ENCODE measurements around the gene TEX264.

TEX264 gene

GRCh38 chr3:51719410-51720025 lies 48.5 kb downstream of the TEX264 start:
- Histone ChIP-seq H3K36me3 (ENCODE audit: control insufficient read depth, insufficient read depth, low read length, severe bottlenecking) (no peaks in the 10 kb centered on the region), H3K9me3 (ENCODE audit: control insufficient read depth, low read length) (no peaks in the 10 kb centered on the region), H3K4me1 (ENCODE audit: control insufficient read depth, insufficient read depth, low read length) (no peaks in the 10 kb centered on the region), H3K27me3 (replicated peaks; ENCODE audit: control insufficient read depth, insufficient read depth, low read length) (peaks cover 15% of the 10 kb centered on the region), H3K9ac (ENCODE audit: low read length) (no peak overlapping the region), H3K4me3 (ENCODE audit: low read length) (no peak overlapping the region)
- DNase-seq (ENCODE audit: low read depth): no peak

GRCh38 chr3:51720292-51721061 lies 49.4 kb downstream of the TEX264 start:
- H3K36me3 ChIP-seq (ENCODE audit: control insufficient read depth, insufficient read depth, low read length, severe bottlenecking): no peaks in the 10 kb centered on the region
- DNase-seq (ENCODE audit: low read depth): no peak
- peaks cover 12% of the 10 kb centered on the region for H3K27me3 ChIP-seq (replicated peaks; ENCODE audit: control insufficient read depth, insufficient read depth, low read length)

GRCh38 chr3:51721062-51721745 lies 50.2 kb downstream of the TEX264 start:
- Histone ChIP-seq H3K4me1 (ENCODE audit: control insufficient read depth, insufficient read depth, low read length) (no peaks in the 10 kb centered on the region), H3K27me3 (replicated peaks; ENCODE audit: control insufficient read depth, insufficient read depth, low read length) (peaks cover 12% of the 10 kb centered on the region), H3K9ac (ENCODE audit: low read length) (no peak overlapping the region), H3K36me3 (ENCODE audit: control insufficient read depth, insufficient read depth, low read length, severe bottlenecking) (no peaks in the 10 kb centered on the region), H3K9me3 (ENCODE audit: control insufficient read depth, low read length) (no peaks in the 10 kb centered on the region), H3K4me3 (ENCODE audit: low read length) (no peak overlapping the region)
- no peak for DNase-seq (ENCODE audit: low read depth)

More at GRCh38 chr3:51720292-51721061, 49.4 kb downstream of the TEX264 start:
- Histone ChIP-seq H3K4me1 (ENCODE audit: control insufficient read depth, insufficient read depth, low read length) (no peaks in the 10 kb centered on the region), H3K9ac (ENCODE audit: low read length) (no peak overlapping the region), H3K4me3 (ENCODE audit: low read length) (no peak overlapping the region), H3K9me3 (ENCODE audit: control insufficient read depth, low read length) (no peaks in the 10 kb centered on the region)

- Histone ChIP-seq H3K36me3 (ENCODE audit: control insufficient read depth, insufficient read depth, low read length, severe bottlenecking) (no peaks in the 10 kb centered on the region), H3K27me3 (replicated peaks; ENCODE audit: control insufficient read depth, insufficient read depth, low read length) (peaks cover 12% of the 10 kb centered on the region), H3K4me3 (ENCODE audit: low read length) (no peak overlapping the region), H3K9me3 (ENCODE audit: control insufficient read depth, low read length) (no peaks in the 10 kb centered on the region), H3K9ac (ENCODE audit: low read length) (no peak overlapping the region), H3K4me1 (ENCODE audit: control insufficient read depth, insufficient read depth, low read length) (no peaks in the 10 kb centered on the region)
- no peak for DNase-seq (ENCODE audit: low read depth)
These were observed 51.3 kb downstream of the TEX264 start for GRCh38 chr3:51722362-51722761.

- no peaks in the 10 kb centered on the region for H3K9me3 ChIP-seq (ENCODE audit: control insufficient read depth, low read length)
- no peak overlapping the region for H3K4me3 ChIP-seq (ENCODE audit: low read length)
- no peak overlapping the region for H3K9ac ChIP-seq (ENCODE audit: low read length)
- no peaks in the 10 kb centered on the region for H3K36me3 ChIP-seq (ENCODE audit: control insufficient read depth, insufficient read depth, low read length, severe bottlenecking)
- peaks cover 3% of the 10 kb centered on the region for H3K4me1 ChIP-seq (ENCODE audit: control insufficient read depth, insufficient read depth, low read length)
- no peak for DNase-seq (ENCODE audit: low read depth)
- no peaks in the 10 kb centered on the region for H3K27me3 ChIP-seq (replicated peaks; ENCODE audit: control insufficient read depth, insufficient read depth, low read length)
These were observed 56.4 kb downstream of the TEX264 start for GRCh38 chr3:51727500-51727899.

- Histone ChIP-seq H3K27me3 (replicated peaks; ENCODE audit: control insufficient read depth, insufficient read depth, low read length) (no peaks in the 10 kb centered on the region), H3K9me3 (ENCODE audit: control insufficient read depth, low read length) (no peaks in the 10 kb centered on the region), H3K36me3 (ENCODE audit: control insufficient read depth, insufficient read depth, low read length, severe bottlenecking) (no peaks in the 10 kb centered on the region), H3K9ac (ENCODE audit: low read length) (no peak overlapping the region), H3K4me1 (ENCODE audit: control insufficient read depth, insufficient read depth, low read length) (peaks cover 3% of the 10 kb centered on the region), H3K4me3 (ENCODE audit: low read length) (no peak overlapping the region)
- DNase-seq (ENCODE audit: low read depth): no peak
These were observed 58.1 kb downstream of the TEX264 start for GRCh38 chr3:51729042-51729633.

GRCh38 chr3:51733859-51734571 lies 63.0 kb downstream of the TEX264 start:
- Histone ChIP-seq H3K36me3 (ENCODE audit: control insufficient read depth, insufficient read depth, low read length, severe bottlenecking) (no peaks in the 10 kb centered on the region), H3K9me3 (ENCODE audit: control insufficient read depth, low read length) (no peaks in the 10 kb centered on the region), H3K4me1 (ENCODE audit: control insufficient read depth, insufficient read depth, low read length) (peaks cover 2% of the 10 kb centered on the region), H3K9ac (ENCODE audit: low read length) (no peak overlapping the region), H3K27me3 (replicated peaks; ENCODE audit: control insufficient read depth, insufficient read depth, low read length) (peaks cover 6% of the 10 kb centered on the region), H3K4me3 (ENCODE audit: low read length) (no peak overlapping the region)
- DNase-seq (ENCODE audit: low read depth): no peak

- no peak for DNase-seq (ENCODE audit: low read depth)
- H3K4me3 ChIP-seq (ENCODE audit: low read length): no peak overlapping the region
- peaks cover 12% of the 10 kb centered on the region for H3K27me3 ChIP-seq (replicated peaks; ENCODE audit: control insufficient read depth, insufficient read depth, low read length)
- no peak overlapping the region for H3K9ac ChIP-seq (ENCODE audit: low read length)
- H3K9me3 ChIP-seq (ENCODE audit: control insufficient read depth, low read length): no peaks in the 10 kb centered on the region
- H3K36me3 ChIP-seq (ENCODE audit: control insufficient read depth, insufficient read depth, low read length, severe bottlenecking): no peaks in the 10 kb centered on the region
- no peaks in the 10 kb centered on the region for H3K4me1 ChIP-seq (ENCODE audit: control insufficient read depth, insufficient read depth, low read length)
These were observed 63.5 kb downstream of the TEX264 start for GRCh38 chr3:51734572-51734907.

GRCh38 chr3:51735039-51735438 lies 64.0 kb downstream of the TEX264 start:
- H3K36me3 ChIP-seq (ENCODE audit: control insufficient read depth, insufficient read depth, low read length, severe bottlenecking): no peaks in the 10 kb centered on the region
- no peak overlapping the region for H3K4me3 ChIP-seq (ENCODE audit: low read length)
- no peak for DNase-seq (ENCODE audit: low read depth)
- H3K9me3 ChIP-seq (ENCODE audit: control insufficient read depth, low read length): no peaks in the 10 kb centered on the region
- no peak overlapping the region for H3K9ac ChIP-seq (ENCODE audit: low read length)
- no peaks in the 10 kb centered on the region for H3K4me1 ChIP-seq (ENCODE audit: control insufficient read depth, insufficient read depth, low read length)
- H3K27me3 ChIP-seq (replicated peaks; ENCODE audit: control insufficient read depth, insufficient read depth, low read length): peaks cover 14% of the 10 kb centered on the region

DNA sequence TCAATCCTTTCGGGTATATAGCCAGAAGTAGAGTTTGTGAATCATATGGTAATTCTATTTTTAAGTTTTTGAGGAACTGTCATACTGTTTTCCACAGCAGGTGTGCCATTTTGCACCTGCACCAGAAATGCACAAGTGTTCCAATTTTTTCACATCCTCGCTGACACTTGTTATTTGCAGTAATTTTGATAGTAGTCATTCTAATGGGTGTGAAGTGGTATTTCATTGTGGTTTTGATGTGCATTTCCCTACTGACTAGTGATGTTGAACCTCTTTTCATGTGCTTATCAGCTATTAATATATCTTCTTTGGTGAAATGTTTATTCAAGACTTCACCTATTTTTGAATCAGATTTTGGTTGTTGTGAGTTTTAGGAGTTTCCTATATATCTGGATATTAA lies 64.9 kb downstream of the TEX264 start:
- DNase-seq (ENCODE audit: low read depth): no peak
- no peaks in the 10 kb centered on the region for H3K9me3 ChIP-seq (ENCODE audit: control insufficient read depth, low read length)

GRCh38 chr3:51739110-51739509 lies 68.1 kb downstream of the TEX264 start:
- DNase-seq (ENCODE audit: low read depth): no peak
- Histone ChIP-seq H3K27me3 (replicated peaks; ENCODE audit: control insufficient read depth, insufficient read depth, low read length) (peaks cover 21% of the 10 kb centered on the region), H3K36me3 (ENCODE audit: control insufficient read depth, insufficient read depth, low read length, severe bottlenecking) (no peaks in the 10 kb centered on the region), H3K4me3 (ENCODE audit: low read length) (no peak overlapping the region), H3K4me1 (ENCODE audit: control insufficient read depth, insufficient read depth, low read length) (no peaks in the 10 kb centered on the region), H3K9ac (ENCODE audit: low read length) (no peak overlapping the region), H3K9me3 (ENCODE audit: control insufficient read depth, low read length) (no peaks in the 10 kb centered on the region)

More for the DNA sequence above, 64.9 kb downstream of the TEX264 start:
- Histone ChIP-seq H3K4me1 (ENCODE audit: control insufficient read depth, insufficient read depth, low read length) (no peaks in the 10 kb centered on the region), H3K9ac (ENCODE audit: low read length) (no peak overlapping the region), H3K27me3 (replicated peaks; ENCODE audit: control insufficient read depth, insufficient read depth, low read length) (peaks cover 17% of the 10 kb centered on the region), H3K4me3 (ENCODE audit: low read length) (no peak overlapping the region), H3K36me3 (ENCODE audit: control insufficient read depth, insufficient read depth, low read length, severe bottlenecking) (no peaks in the 10 kb centered on the region)

All from adipocyte (in vitro differentiated cells).